Progenitor cell of endocrine pancreas (in vitro differentiated cells): ENCODE measurements around the gene SLC7A7. TPM values are rescaled to one million over a fixed set of nuclear protein-coding genes. Genes with fewer than 3 reads are reported as not detected.
A peak's percentile ranks its signal among the peaks of the same experiment; 100 is the strongest.
"Not testable (repeated sequence)": the region's sequence is repeated elsewhere in the genome, so short reads cannot be mapped to it uniquely, and the experiment has no call there.

Source experiments
- DNase-seq: peaks from one replicate; pipeline ENCODE4 v3.0.0; 2021; ENCODE audit warnings: low spot score; ENCODE audit not compliant: unreplicated experiment
- H3K27ac Mint-ChIP-seq: 2 replicates; pipeline ENCODE4 v1.8.0; 2021; ENCODE audit warnings: mild to moderate bottlenecking, moderate library complexity, mixed read lengths
- H3K27me3 Mint-ChIP-seq: 2 replicates; pipeline ENCODE4 v1.8.0; 2021; ENCODE audit warnings: mixed read lengths
- H3K36me3 Mint-ChIP-seq: 2 replicates; pipeline ENCODE4 v1.8.0; 2022; ENCODE audit warnings: mixed read lengths; ENCODE audit not compliant: insufficient read depth
- H3K4me1 Mint-ChIP-seq: 2 replicates; pipeline ENCODE4 v1.8.0; 2021; ENCODE audit warnings: low read depth, mixed read lengths
- H3K4me3 Mint-ChIP-seq: 2 replicates; pipeline ENCODE4 v1.8.0; 2021; ENCODE audit warnings: low read depth, mild to moderate bottlenecking, moderate library complexity, mixed read lengths
- H3K9me3 Mint-ChIP-seq: 2 replicates; pipeline ENCODE4 v1.8.0; 2021; ENCODE audit warnings: low read depth, mixed read lengths
- long read RNA-seq: library from polyadenylated mRNA; unstranded; transcript quantifications from one replicate; pipeline ENCODE4 v2.0.0, GENCODE V29; 2020
- total RNA-seq: library from RNA; stranded (reverse); gene quantifications from 2 replicates; pipeline ENCODE4 v1.2.1, GENCODE V29; 2021
- TF ChIP-seq, protein P1 (sequence below): fragments of 200-600 bp; sonication (generic); IDR thresholded peaks from one replicate; pipeline ENCODE4 v1.5.0; 2021; ENCODE audit warnings: antibody characterized with exemption, mild to moderate bottlenecking; ENCODE audit not compliant: unreplicated experiment

The SLC7A7 gene
- total RNA-seq, result 6.7 and 7.7 TPM in 2 replicates
- long read RNA-seq, transcript SLC7A7-204 (10 exons, 2,447 nt), result major isoform, 19 of 40 reads
- long read RNA-seq, partial matches to known transcripts, result 1 of 40 reads
- long read RNA-seq, other reads (novel, unspliced or antisense), result 15 of 40 reads

DNA sequence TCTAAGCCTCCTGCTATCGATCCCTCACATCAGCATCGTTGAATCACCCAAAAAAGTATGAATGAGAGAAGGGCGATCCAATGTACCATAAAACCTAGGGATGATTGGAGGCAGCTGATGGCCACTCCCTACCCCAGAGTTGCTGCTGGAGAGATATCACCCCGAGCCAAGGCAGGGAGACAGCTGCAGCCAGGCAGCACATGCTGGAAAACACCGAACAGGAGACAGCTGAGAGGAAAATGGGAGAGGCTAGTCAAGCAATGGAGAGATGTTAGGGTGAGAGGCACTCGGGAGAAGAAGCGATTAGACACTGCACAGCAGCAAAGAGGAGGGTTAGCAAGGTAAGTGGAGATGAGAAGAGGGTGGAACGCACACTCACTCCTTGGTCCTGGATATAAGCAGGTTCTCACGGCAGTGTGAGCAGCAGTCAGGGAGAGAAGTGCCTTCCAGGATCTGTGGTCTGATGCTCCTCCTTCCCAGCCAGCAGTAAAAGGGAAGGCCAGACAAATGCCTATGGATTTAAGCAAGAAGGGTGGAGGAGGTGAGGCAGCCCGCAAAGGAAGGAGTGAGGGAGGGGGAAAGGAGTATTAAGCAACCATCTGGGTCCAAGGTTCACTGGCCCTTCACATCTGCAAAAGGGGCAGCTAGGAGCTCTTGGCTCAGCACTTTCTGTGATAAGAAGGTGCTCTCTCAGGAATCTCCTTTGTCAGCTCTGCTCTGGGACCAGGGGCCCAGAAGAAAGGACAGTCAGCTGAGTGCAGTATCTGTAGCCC is at the start of gene SLC7A7:
TSS of gene SLC7A7 (minus strand) at position 495 of the 773 bp plus-strand sequence. CDS start 2,037 bp downstream, outside the sequence.
- Mint-ChIP-seq H3K4me3 (no peak within 1 kb of the TSS), H3K9me3 (no peaks in the 10 kb centered on the region), H3K27ac (peak within 1 kb of the TSS; percentile 33), H3K36me3 (no peaks in the 10 kb centered on the region), H3K4me1 (peaks cover 31% of the 10 kb centered on the region), H3K27me3 (no peaks in the 10 kb centered on the region)
- DNase-seq, result no peak
- TF ChIP-seq, protein P1, sequence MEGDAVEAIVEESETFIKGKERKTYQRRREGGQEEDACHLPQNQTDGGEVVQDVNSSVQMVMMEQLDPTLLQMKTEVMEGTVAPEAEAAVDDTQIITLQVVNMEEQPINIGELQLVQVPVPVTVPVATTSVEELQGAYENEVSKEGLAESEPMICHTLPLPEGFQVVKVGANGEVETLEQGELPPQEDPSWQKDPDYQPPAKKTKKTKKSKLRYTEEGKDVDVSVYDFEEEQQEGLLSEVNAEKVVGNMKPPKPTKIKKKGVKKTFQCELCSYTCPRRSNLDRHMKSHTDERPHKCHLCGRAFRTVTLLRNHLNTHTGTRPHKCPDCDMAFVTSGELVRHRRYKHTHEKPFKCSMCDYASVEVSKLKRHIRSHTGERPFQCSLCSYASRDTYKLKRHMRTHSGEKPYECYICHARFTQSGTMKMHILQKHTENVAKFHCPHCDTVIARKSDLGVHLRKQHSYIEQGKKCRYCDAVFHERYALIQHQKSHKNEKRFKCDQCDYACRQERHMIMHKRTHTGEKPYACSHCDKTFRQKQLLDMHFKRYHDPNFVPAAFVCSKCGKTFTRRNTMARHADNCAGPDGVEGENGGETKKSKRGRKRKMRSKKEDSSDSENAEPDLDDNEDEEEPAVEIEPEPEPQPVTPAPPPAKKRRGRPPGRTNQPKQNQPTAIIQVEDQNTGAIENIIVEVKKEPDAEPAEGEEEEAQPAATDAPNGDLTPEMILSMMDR, result no peak

DNA sequence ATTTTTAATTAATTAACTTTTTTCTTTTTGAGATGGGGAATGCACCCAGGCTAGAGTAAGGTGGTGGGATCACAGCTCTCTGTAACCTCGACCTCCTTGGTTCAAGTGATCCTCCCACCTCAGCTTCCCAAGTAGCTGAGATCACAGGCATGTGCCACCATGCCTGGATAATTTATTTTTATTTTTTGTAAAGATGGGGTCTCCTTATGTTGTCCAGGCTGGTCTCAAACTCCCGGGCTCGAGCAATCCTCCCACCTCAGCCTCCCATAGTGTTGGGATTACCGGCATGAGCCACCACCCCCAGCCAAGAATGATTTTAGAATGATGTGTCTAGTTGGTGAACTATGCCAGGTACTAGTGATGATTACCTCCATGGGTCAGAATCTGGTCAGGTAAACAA is 49.7 kb upstream of the SLC7A7 start:
- TF ChIP-seq, protein P1, result no peak
- Mint-ChIP-seq H3K4me1 (no peaks in the 10 kb centered on the region), H3K9me3 (no peaks in the 10 kb centered on the region), H3K4me3 (no peak overlapping the region), H3K27me3 (no peaks in the 10 kb centered on the region), H3K36me3 (no peaks in the 10 kb centered on the region), H3K27ac (no peak overlapping the region)
- no peak for DNase-seq

DNA sequence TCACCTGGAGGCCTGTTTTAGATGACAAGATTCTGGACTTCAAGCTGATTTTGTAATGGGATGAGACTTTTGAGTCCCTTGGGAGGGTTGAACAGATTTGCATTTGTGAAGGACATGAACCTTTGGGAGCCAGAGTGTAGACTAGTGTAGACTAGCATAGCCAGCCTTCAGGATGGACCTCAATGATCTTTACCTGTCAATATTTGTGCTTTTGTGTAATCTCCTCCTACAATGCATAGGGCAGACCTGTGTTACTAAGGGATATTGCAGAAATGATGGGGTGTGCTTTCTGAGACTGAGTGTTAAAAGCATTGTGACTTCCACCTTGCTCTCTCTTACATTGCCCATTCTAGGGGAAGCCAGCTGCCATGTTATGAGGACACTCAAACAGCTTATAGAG is 46.4 kb upstream of the SLC7A7 start:
- TF ChIP-seq, protein P1, result no peak
- no peak overlapping the region for H3K27ac Mint-ChIP-seq
- no peaks in the 10 kb centered on the region for H3K27me3 Mint-ChIP-seq
- no peaks in the 10 kb centered on the region for H3K36me3 Mint-ChIP-seq
- H3K4me1 Mint-ChIP-seq, result no peaks in the 10 kb centered on the region
- DNase-seq, result no peak
- no peaks in the 10 kb centered on the region for H3K9me3 Mint-ChIP-seq
- H3K4me3 Mint-ChIP-seq, result no peak overlapping the region

DNA sequence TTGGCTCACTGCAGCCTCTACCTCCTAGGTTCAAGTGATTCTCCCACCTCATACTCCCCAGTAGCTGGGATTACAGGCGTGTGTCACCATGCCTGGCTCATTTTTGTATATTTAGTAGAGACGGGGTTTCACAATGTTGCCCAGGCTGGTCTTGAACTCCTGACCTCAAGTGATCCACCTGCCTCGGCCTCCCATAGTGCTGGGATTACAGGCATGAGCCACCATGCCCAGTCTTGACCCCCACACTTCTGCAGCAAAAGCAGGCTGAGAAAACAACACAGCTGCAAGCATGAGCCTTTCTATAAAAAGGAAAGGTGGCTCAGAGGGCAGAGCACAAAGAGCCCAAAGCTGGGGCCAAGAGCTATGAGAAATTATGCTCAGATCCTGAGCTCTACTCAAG is 45.1 kb upstream of the SLC7A7 start:
- H3K4me1 Mint-ChIP-seq, H3K27ac Mint-ChIP-seq, DNase-seq, H3K9me3 Mint-ChIP-seq, H3K36me3 Mint-ChIP-seq, H3K4me3 Mint-ChIP-seq, H3K27me3 Mint-ChIP-seq: not testable (repeated sequence)

DNA sequence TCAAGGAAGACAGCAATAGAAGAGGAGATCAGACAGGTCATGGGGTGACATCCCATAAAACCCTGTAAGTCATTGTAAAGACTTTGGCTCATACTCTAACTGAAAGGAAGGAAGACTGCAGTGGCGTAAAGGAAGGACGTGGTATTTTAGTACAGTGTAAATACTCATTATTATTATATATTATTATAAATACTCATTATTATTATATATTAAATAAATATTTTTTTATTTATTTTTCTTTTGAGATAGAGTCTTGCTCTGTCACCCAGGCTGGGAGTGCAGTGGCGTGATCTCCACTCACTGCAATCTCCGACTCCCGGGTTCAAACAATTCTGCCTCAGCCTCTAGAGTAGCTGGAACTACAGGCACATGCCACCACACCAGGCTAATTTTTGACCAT is 41.2 kb upstream of the SLC7A7 start:
- no peak overlapping the region for H3K4me3 Mint-ChIP-seq

More for the DNA sequence above, 41.2 kb upstream of the SLC7A7 start:
- Mint-ChIP-seq H3K27ac (no peak overlapping the region), H3K27me3 (no peaks in the 10 kb centered on the region), H3K9me3 (no peaks in the 10 kb centered on the region), H3K36me3 (no peaks in the 10 kb centered on the region), H3K4me1 (peaks cover 3% of the 10 kb centered on the region)
- no peak for DNase-seq
- TF ChIP-seq, protein P1, result no peak
